Dermis lymphatic vessel endothelial cell (primary cell): ENCODE measurements around the gene ITM2B. TPM values are rescaled to one million over a fixed set of nuclear protein-coding genes. Genes with fewer than 3 reads are reported as not detected.

Experiments used
- total RNA-seq: library from RNA; depleted of rRNA; stranded (reverse); fragments of >200 nt; gene quantifications from 2 replicates; pipeline ENCODE4 v1.2.1, GENCODE V29; 2014

The ITM2B gene
- 361 and 595 TPM in 2 replicates for total RNA-seq

GRCh38 chr13:48233046-48233888 lies at the start of gene ITM2B:
ITM2B (plus strand) TSS chr13:48233206; CDS start chr13:48233361, 155 bp downstream.

DNA sequence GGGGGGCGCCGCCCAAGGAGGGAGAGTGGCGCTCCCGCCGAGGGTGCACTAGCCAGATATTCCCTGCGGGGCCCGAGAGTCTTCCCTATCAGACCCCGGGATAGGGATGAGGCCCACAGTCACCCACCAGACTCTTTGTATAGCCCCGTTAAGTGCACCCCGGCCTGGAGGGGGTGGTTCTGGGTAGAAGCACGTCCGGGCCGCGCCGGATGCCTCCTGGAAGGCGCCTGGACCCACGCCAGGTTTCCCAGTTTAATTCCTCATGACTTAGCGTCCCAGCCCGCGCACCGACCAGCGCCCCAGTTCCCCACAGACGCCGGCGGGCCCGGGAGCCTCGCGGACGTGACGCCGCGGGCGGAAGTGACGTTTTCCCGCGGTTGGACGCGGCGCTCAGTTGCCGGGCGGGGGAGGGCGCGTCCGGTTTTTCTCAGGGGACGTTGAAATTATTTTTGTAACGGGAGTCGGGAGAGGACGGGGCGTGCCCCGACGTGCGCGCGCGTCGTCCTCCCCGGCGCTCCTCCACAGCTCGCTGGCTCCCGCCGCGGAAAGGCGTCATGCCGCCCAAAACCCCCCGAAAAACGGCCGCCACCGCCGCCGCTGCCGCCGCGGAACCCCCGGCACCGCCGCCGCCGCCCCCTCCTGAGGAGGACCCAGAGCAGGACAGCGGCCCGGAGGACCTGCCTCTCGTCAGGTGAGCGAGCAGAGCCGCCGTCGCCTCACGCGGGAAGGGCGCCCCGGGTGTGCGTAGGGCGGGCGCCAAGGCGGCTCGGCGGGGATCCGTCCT lies 70.5 kb downstream of the ITM2B start, which contains the start of gene RB1:
Gene RB1 (plus strand): TSS at position 393 of the 784 bp plus-strand sequence. CDS start 162 bp downstream, at position 555.

Other genes with a start within 250 kb of the ITM2B start
- gene SUCLA2, start 231.9 kb upstream of the ITM2B start, total RNA-seq = 29.8 and 37.2 TPM in 2 replicates
- gene NUDT15, start 195.5 kb upstream of the ITM2B start, total RNA-seq = 16.9 and 17.4 TPM in 2 replicates
- gene MED4, start 138.1 kb upstream of the ITM2B start, total RNA-seq = 38.0 and 39.3 TPM in 2 replicates
- 34.8 and 37.4 TPM in 2 replicates for gene RB1, start 70.5 kb downstream of the ITM2B start, total RNA-seq
- 29.7 and 33.6 TPM in 2 replicates for gene LPAR6, start 179.9 kb downstream of the ITM2B start, total RNA-seq